Glutamatergic neuron (in vitro differentiated cells): Measurements from ENCODE around the gene POLE3. TPM values are rescaled to one million over a fixed set of nuclear protein-coding genes. Genes with fewer than 3 reads are reported as not detected.

Experiments used
- DNase-seq: peaks from one replicate; pipeline ENCODE4 v3.0.0; 2022
- H3K27ac Mint-ChIP-seq: one replicate; pipeline ENCODE4 v1.8.0; 2020; ENCODE audit warnings: mild to moderate bottlenecking, mixed read lengths, inconsistent platforms; ENCODE audit not compliant: unreplicated experiment
- H3K27me3 Mint-ChIP-seq: one replicate; pipeline ENCODE4 v1.8.0; 2020; ENCODE audit warnings: mild to moderate bottlenecking, moderate library complexity, mixed read lengths, inconsistent platforms; ENCODE audit not compliant: unreplicated experiment
- H3K36me3 Mint-ChIP-seq: one replicate; pipeline ENCODE4 v1.8.0; 2020; ENCODE audit warnings: mild to moderate bottlenecking, mixed read lengths, inconsistent platforms; ENCODE audit not compliant: unreplicated experiment
- H3K4me1 Mint-ChIP-seq: one replicate; pipeline ENCODE4 v1.8.0; 2020; ENCODE audit warnings: mild to moderate bottlenecking, low read depth, mixed read lengths, inconsistent platforms; ENCODE audit not compliant: unreplicated experiment
- H3K4me3 Mint-ChIP-seq: one replicate; pipeline ENCODE4 v1.8.0; 2020; ENCODE audit warnings: mild to moderate bottlenecking, mixed read lengths, inconsistent platforms; ENCODE audit not compliant: unreplicated experiment
- H3K9me3 Mint-ChIP-seq: one replicate; pipeline ENCODE4 v1.8.0; 2020; ENCODE audit warnings: mild to moderate bottlenecking, moderate library complexity, mixed read lengths, inconsistent platforms; ENCODE audit not compliant: unreplicated experiment
- CTCF ChIP-seq: fragments of 200-600 bp; sonication (generic); IDR thresholded peaks from one replicate; pipeline ENCODE4 v1.5.0; 2021; ENCODE audit not compliant: partially characterized antibody, unreplicated experiment
- total RNA-seq: library from RNA; stranded (reverse); fragmentation: NEBNext Ultra II Directional; extraction: Animal tissue kit (Norgen Biotek cat#: 25700); gene quantifications from one replicate; pipeline ENCODE4 v1.2.1, GENCODE V29; 2021; ENCODE audit not compliant: unreplicated experiment

POLE3 gene
- total RNA-seq, 1 donor from 2014 or later, result 22.3 TPM

- H3K9me3 Mint-ChIP-seq, result no peaks in the 10 kb centered on the region
- peak overlapping the region; percentile 88 for H3K4me3 Mint-ChIP-seq
- no peak for DNase-seq
- TF ChIP-seq CTCF, result no peak
- no peak overlapping the region for H3K27ac Mint-ChIP-seq
- no peaks in the 10 kb centered on the region for H3K4me1 Mint-ChIP-seq
- no peaks in the 10 kb centered on the region for H3K36me3 Mint-ChIP-seq
- H3K27me3 Mint-ChIP-seq, result no peaks in the 10 kb centered on the region
These were observed 10.8 kb downstream of the POLE3 start for GRCh38 chr9:113399646-113400200.

- no peak overlapping the region for H3K27ac Mint-ChIP-seq
- no peaks in the 10 kb centered on the region for H3K36me3 Mint-ChIP-seq
- DNase-seq, result no peak
- H3K4me1 Mint-ChIP-seq, result no peaks in the 10 kb centered on the region
- no peaks in the 10 kb centered on the region for H3K9me3 Mint-ChIP-seq
- no peak overlapping the region for H3K4me3 Mint-ChIP-seq
- no peaks in the 10 kb centered on the region for H3K27me3 Mint-ChIP-seq
- TF ChIP-seq CTCF, result no peak
These were observed 11.7 kb downstream of the POLE3 start for GRCh38 chr9:113398796-113399195.

- Mint-ChIP-seq H3K4me1 (no peaks in the 10 kb centered on the region), H3K27me3 (no peaks in the 10 kb centered on the region), H3K27ac (no peak overlapping the region), H3K9me3 (no peaks in the 10 kb centered on the region), H3K4me3 (no peak overlapping the region), H3K36me3 (no peaks in the 10 kb centered on the region)
- TF ChIP-seq CTCF, result no peak
- no peak for DNase-seq
These were observed 13.3 kb downstream of the POLE3 start for GRCh38 chr9:113397203-113397631.

GRCh38 chr9:113395000-113395861 lies 15.2 kb downstream of the POLE3 start:
- Mint-ChIP-seq H3K4me3 (no peak overlapping the region), H3K27me3 (no peaks in the 10 kb centered on the region), H3K9me3 (no peaks in the 10 kb centered on the region), H3K27ac (no peak overlapping the region), H3K4me1 (no peaks in the 10 kb centered on the region), H3K36me3 (no peaks in the 10 kb centered on the region)
- no peak for DNase-seq
- no peak for TF ChIP-seq CTCF

GRCh38 chr9:113393281-113393680 lies 17.2 kb downstream of the POLE3 start:
- TF ChIP-seq CTCF, result no peak
- no peaks in the 10 kb centered on the region for H3K4me1 Mint-ChIP-seq
- peaks cover 3% of the 10 kb centered on the region for H3K27me3 Mint-ChIP-seq
- H3K27ac Mint-ChIP-seq, result no peak overlapping the region
- no peaks in the 10 kb centered on the region for H3K9me3 Mint-ChIP-seq
- no peak for DNase-seq
- peaks cover 5% of the 10 kb centered on the region for H3K36me3 Mint-ChIP-seq
- H3K4me3 Mint-ChIP-seq, result no peak overlapping the region
